Endothelial cell of umbilical vein (primary cell): ENCODE results near the gene XIRP1.

Experiments used
- CTCF ChIP-seq, 2 donors: IDR thresholded peaks; 1 replicate in 1 of 2; 2 replicates in 1 of 2; pipeline ENCODE4 v1.5.1; 2011; ENCODE audit warnings: low read length in 2 of 2, mild to moderate bottlenecking in 2 of 2, moderate library complexity in 2 of 2, control low read depth in 1 of 2, inconsistent platforms in 1 of 2, low read depth in 1 of 2; ENCODE audit not compliant: insufficient read depth in 1 of 2; ENCODE audit errors: extremely low read depth in 1 of 2
- EZH2 ChIP-seq: IDR thresholded peaks from 2 replicates; pipeline ENCODE4 v1.6.1; 2012; ENCODE audit warnings: borderline replicate concordance, low read depth, mild to moderate bottlenecking, moderate library complexity, low read length, inconsistent platforms; ENCODE audit not compliant: severe bottlenecking
- FOS ChIP-seq: IDR thresholded peaks from 2 replicates; pipeline ENCODE4 v1.6.1; 2011; ENCODE audit warnings: mild to moderate bottlenecking, low read length, moderate library complexity, borderline replicate concordance; ENCODE audit not compliant: insufficient read depth
- JUN ChIP-seq: IDR thresholded peaks from 2 replicates; pipeline ENCODE4 v1.6.1; 2011; ENCODE audit warnings: borderline replicate concordance, low read depth; ENCODE audit not compliant: insufficient read length, insufficient read depth
- MAX ChIP-seq: IDR thresholded peaks from 2 replicates; pipeline ENCODE4 v1.6.1; 2011; ENCODE audit not compliant: insufficient read depth, insufficient read length
- POLR2A ChIP-seq: IDR thresholded peaks from 2 replicates; pipeline ENCODE4 v1.6.1; 2012; ENCODE audit warnings: low read depth, mild to moderate bottlenecking, control low read depth, low read length
- POLR2AphosphoS5 ChIP-seq: IDR thresholded peaks from 2 replicates; pipeline ENCODE4 v1.6.1; 2012; ENCODE audit warnings: low read depth, mild to moderate bottlenecking, control low read depth, low read length, moderate library complexity; ENCODE audit not compliant: insufficient read depth

- TF ChIP-seq CTCF (IDR thresholded peaks at IDR 0.05; ENCODE audit: extremely low read depth in 1 of 2, insufficient read depth in 1 of 2, low read depth in 1 of 2, low read length in 2 of 2), result no peak
- no peak for TF ChIP-seq JUN
- no peak for TF ChIP-seq POLR2AphosphoS5
- TF ChIP-seq EZH2, result no peak
- no peak for TF ChIP-seq POLR2A
- no peak for TF ChIP-seq MAX
- no peak for TF ChIP-seq FOS
Observed at GRCh38 chr3:39190281-39191025, 1.9 kb downstream of the XIRP1 start.
